ENCODE data around the gene FAM81B. TPM values are rescaled to one million over a fixed set of nuclear protein-coding genes. Genes with fewer than 3 reads are reported as not detected.
"Not testable (repeated sequence)": the region's sequence is repeated elsewhere in the genome, so short reads cannot be mapped to it uniquely, and the experiment has no call there.

Gene FAM81B
- total RNA-seq (not detected), polyA plus RNA-seq (under 1 TPM in 1 of 3 donors, not detected in 2; 0.48 TPM)
- long read RNA-seq, donor 1: 0 reads
- long read RNA-seq, donor 2: 0 reads
- long read RNA-seq, donor 3: 0 reads
- long read RNA-seq, donor 4: 0 reads
- long read RNA-seq, donor 5: 0 reads
- long read RNA-seq, donor 6: 0 reads
- long read RNA-seq, donor 7: 0 reads
- long read RNA-seq, donor 8: 0 reads
- long read RNA-seq, donor 9: 0 reads
- long read RNA-seq, donor 10: 0 reads

- WGBS, 5 donors: 68 to 82% (median 78%) methylated on average over 2 of the region's 2 CpGs
- Histone ChIP-seq H3K27me3 (no peaks in the 10 kb centered on the region), H3K4me1 (no peaks in the 10 kb centered on the region), H3K9me3 (no peaks in the 10 kb centered on the region), H3K4me3 (no peak within 1 kb of the TSS), H3K36me3 (no peaks in the 10 kb centered on the region), H3K27ac (no peak within 1 kb of the TSS)
- intact Hi-C loops (cut with DNase I; ENCODE audit: low total_unique reads): no loop called here
- DNase-seq: no peak
- no peak for TF ChIP-seq POLR2AphosphoS5 (IDR thresholded peaks at IDR 0.05)
- no peak for TF ChIP-seq EP300 (IDR thresholded peaks at IDR 0.05)
- no peak for TF ChIP-seq POLR2A (IDR thresholded peaks at IDR 0.05)
- TF ChIP-seq, protein P1, sequence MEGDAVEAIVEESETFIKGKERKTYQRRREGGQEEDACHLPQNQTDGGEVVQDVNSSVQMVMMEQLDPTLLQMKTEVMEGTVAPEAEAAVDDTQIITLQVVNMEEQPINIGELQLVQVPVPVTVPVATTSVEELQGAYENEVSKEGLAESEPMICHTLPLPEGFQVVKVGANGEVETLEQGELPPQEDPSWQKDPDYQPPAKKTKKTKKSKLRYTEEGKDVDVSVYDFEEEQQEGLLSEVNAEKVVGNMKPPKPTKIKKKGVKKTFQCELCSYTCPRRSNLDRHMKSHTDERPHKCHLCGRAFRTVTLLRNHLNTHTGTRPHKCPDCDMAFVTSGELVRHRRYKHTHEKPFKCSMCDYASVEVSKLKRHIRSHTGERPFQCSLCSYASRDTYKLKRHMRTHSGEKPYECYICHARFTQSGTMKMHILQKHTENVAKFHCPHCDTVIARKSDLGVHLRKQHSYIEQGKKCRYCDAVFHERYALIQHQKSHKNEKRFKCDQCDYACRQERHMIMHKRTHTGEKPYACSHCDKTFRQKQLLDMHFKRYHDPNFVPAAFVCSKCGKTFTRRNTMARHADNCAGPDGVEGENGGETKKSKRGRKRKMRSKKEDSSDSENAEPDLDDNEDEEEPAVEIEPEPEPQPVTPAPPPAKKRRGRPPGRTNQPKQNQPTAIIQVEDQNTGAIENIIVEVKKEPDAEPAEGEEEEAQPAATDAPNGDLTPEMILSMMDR (IDR thresholded peaks at IDR 0.05): no peak
These were observed at the start of gene FAM81B for GRCh38 chr5:95390812-95391492. TSS of gene FAM81B (plus strand) at chr5:95391366. CDS start at chr5:95391390, 24 bp downstream.

- WGBS, 5 donors: 71 to 93% (median 83%) methylated on average over 1 to 2 of the region's 2 CpGs
- H3K36me3 ChIP-seq; intact Hi-C loops (cut with DNase I; ENCODE audit: low total_unique reads); H3K27me3 ChIP-seq; H3K9me3 ChIP-seq; H3K4me3 ChIP-seq; H3K4me1 ChIP-seq; H3K27ac ChIP-seq; DNase-seq: not testable (repeated sequence)
These were observed 49.7 kb upstream of the FAM81B start for GRCh38 chr5:95341444-95341843.

DNA sequence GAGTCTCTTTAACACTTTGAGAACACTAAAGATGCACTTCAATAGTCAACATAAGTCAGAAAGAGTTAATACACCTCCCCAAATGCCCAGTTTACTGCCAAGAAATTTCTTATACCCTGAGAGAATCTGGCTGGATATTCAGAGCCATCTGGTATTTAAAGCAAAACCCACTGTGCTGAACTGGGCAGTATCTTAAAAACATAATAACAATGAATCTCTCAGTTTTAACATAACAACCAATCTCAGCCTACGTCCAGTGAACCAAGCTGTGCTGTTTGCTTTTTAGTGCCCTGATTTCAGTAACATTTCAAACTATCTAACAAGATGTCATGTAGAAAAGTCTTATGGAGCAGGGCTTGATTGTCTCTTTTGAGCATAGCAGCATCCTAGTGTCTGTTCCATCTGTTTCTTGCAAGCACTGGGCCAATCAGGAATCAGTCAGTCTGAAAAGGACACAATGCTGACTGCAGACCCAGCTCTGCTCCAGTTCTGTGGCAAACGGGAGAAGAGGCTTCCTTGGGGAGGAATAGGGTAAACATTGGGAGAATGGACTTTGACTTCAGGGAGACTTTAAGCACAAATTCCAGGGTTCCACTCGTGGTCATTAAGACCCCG, 43.6 kb upstream of the FAM81B start:
- DNase-seq: no peak
- Histone ChIP-seq H3K27me3 (no peaks in the 10 kb centered on the region), H3K4me1 (peaks cover 0 to 2% (median 0%) of the 10 kb centered on the region in 4 donors), H3K36me3 (no peaks in the 10 kb centered on the region), H3K4me3 (no peak overlapping the region), H3K27ac (no peak overlapping the region), H3K9me3 (no peaks in the 10 kb centered on the region)
- TF ChIP-seq, protein P1 (IDR thresholded peaks at IDR 0.05): no peak
- TF ChIP-seq EP300 (IDR thresholded peaks at IDR 0.05) (no peak), POLR2A (IDR thresholded peaks at IDR 0.05) (no peak), POLR2AphosphoS5 (IDR thresholded peaks at IDR 0.05) (no peak)
- 39 to 51% (median 41%) methylated on average over 4 of the region's 4 CpGs for WGBS, 5 donors
- intact Hi-C loops (cut with DNase I; ENCODE audit: low total_unique reads): no loop called here

DNA sequence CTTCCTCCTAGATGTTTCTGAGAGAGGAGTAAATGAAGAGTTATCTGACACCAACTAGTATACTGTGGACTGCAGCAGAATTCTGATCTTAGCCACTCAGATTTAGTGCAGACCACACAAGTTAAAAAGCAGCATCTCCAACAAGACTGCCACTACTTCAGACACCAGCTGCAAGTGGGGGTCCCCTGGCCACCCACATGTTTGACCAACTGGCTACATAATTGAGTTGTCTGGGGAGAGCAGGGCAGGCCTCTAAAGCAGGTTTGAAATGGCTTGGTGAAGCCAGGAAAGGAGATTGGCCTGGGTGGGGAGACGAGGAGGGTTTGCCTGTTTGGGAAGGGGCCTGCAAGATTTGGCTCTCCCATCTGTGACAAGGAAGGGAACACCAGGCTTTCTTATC, 40.5 kb upstream of the FAM81B start:
- intact Hi-C loops (cut with DNase I; ENCODE audit: low total_unique reads): no loop called here
- no peak for DNase-seq
- Histone ChIP-seq H3K4me3 (no peak overlapping the region), H3K27ac (no peak overlapping the region), H3K27me3 (no peaks in the 10 kb centered on the region), H3K9me3 (no peaks in the 10 kb centered on the region), H3K4me1 (peaks cover 0 to 9% (median 0%) of the 10 kb centered on the region in 4 donors), H3K36me3 (no peaks in the 10 kb centered on the region)
- TF ChIP-seq EP300 (IDR thresholded peaks at IDR 0.05): no peak
- TF ChIP-seq, protein P1 (IDR thresholded peaks at IDR 0.05): no peak
- no peak for TF ChIP-seq POLR2AphosphoS5 (IDR thresholded peaks at IDR 0.05)
- no peak for TF ChIP-seq POLR2A (IDR thresholded peaks at IDR 0.05)
- 49 to 63% (median 57%) methylated on average over 1 of the region's 1 CpG for WGBS, 5 donors
